Adipocyte (in vitro differentiated cells): ENCODE measurements around the gene ETHE1.
"Not testable (repeated sequence)": the region's sequence is repeated elsewhere in the genome, so short reads cannot be mapped to it uniquely, and the experiment has no call there.

Experiments
- DNase-seq: peaks from one replicate; pipeline ENCODE4 v3.0.0-alpha.2; 2015; ENCODE audit warnings: low read depth
- H3K27me3 ChIP-seq: replicated peaks from 2 replicates; pipeline ENCODE4 v1.7.0; 2013; ENCODE audit warnings: mild to moderate bottlenecking, low read length, moderate library complexity; ENCODE audit not compliant: control insufficient read depth, insufficient read depth
- H3K36me3 ChIP-seq: 2 replicates; pipeline ENCODE4 v1.7.0; 2013; ENCODE audit warnings: low read length, mild to moderate bottlenecking, moderate library complexity; ENCODE audit not compliant: control insufficient read depth, insufficient read depth, severe bottlenecking
- H3K4me1 ChIP-seq: 2 replicates; pipeline ENCODE4 v1.7.0; 2013; ENCODE audit warnings: mild to moderate bottlenecking, low read length, moderate library complexity; ENCODE audit not compliant: control insufficient read depth, insufficient read depth
- H3K4me3 ChIP-seq: 2 replicates; pipeline ENCODE4 v1.7.0; 2013; ENCODE audit warnings: mild to moderate bottlenecking, low read length, moderate library complexity
- H3K9ac ChIP-seq: 2 replicates; pipeline ENCODE4 v1.7.0; 2013; ENCODE audit warnings: mild to moderate bottlenecking, low read length, moderate library complexity
- H3K9me3 ChIP-seq: 2 replicates; pipeline ENCODE4 v1.7.0; 2013; ENCODE audit warnings: mild to moderate bottlenecking, low read length, moderate library complexity; ENCODE audit not compliant: control insufficient read depth

Gene ETHE1

DNA sequence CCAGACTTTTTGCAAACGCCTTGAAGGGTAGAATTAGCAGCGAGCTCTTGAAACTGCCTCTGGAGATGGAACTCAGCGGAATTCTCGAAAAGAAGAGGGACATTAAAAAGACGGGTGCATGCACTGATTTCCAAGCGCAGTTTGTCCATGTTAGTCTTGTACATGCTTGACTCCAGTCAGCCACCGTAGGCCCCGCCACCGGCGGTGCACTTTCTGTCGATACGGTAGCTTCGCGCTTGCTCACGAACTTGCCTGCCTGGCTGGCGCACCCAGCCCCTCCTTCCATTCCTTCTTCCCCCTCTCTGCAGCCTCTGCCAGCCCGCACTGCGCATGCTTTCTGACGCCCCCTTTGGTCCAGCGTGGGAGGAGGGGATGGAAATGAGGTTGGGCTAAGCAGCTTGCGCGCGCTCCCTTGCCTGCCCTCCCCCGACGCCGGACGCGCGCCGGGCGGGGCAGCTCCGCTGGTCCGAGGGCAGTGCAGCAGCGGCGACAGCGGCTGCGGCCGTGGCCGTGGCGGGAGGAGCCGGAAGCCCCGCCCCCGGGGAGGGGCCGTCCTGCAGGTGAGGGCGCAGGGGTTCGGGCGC, 6.1 kb upstream of the ETHE1 start, which contains the start of gene ZNF575:
ZNF575 (plus strand) TSS at position 227 of the 584 bp plus-strand sequence. CDS start 1,235 bp downstream, outside the sequence.
- H3K9me3 ChIP-seq = no peaks in the 10 kb centered on the region
- H3K9ac ChIP-seq = peak within 1 kb of the TSS; percentile 83
- peaks cover 13% of the 10 kb centered on the region for H3K4me1 ChIP-seq
- DNase-seq = peak; percentile 96
- H3K4me3 ChIP-seq = peak within 1 kb of the TSS; percentile 89
- no peaks in the 10 kb centered on the region for H3K27me3 ChIP-seq
- peaks cover 5% of the 10 kb centered on the region for H3K36me3 ChIP-seq

DNA sequence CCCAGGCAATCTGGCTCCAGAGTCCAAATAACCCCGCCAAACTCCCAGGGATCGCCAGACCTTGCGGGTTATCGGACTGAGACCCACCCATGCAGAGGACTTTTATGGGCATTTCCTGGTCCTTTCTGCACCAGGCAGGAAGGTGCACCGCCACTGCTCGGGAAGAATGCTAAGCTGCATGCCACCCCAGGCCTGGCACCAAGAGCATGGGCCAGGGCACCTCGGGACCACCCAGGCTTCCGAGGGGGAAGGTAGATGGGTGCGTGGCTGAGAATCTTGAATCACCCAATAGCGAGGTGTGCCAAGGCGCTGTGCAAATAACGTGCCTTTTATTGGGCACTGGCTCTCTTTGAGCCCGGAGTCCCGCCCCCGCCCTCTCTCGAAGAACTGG, 5.6 kb upstream of the ETHE1 start:
- Histone ChIP-seq H3K36me3 (peaks cover 3% of the 10 kb centered on the region), H3K4me3 (peak overlapping the region; percentile 89), H3K9ac (peak overlapping the region; percentile 83), H3K9me3 (no peaks in the 10 kb centered on the region), H3K4me1 (peaks cover 17% of the 10 kb centered on the region), H3K27me3 (no peaks in the 10 kb centered on the region)
- DNase-seq = no peak

DNA sequence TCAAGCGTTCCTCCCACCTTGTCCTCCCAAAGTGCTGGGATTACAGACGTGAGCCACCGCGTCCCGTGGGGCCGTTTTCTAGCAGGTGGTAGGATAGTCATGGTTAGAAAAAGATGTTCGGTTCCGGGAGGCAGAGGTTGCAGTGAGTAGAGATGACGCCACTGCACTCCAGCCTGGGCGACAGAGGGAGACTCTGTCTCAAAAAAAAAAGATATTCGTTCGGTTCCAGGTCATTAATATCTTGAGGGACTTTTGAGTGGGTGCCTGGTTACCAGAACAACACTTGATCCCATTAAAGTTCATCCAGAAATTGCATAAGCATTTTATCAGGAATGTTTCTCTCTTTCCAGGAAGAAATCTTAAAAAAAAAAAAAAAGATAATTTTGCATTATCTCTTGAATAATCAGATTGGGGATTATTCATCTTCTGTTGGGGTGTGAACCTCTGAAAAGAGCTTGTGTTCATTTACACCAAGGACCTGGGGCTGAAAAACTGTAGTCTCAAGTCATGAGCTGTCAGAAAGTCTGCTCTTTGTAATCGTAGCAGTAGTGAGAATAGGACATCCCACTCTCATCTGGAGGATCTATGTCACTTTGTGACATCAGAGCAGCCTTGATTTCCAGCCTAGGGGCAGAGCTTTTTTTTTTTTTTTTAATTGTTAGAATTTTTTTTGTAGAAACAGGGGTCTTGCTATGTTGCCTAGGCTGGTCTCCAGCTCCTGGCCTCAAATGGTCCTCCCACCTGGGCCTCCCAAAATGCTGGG, 1.0 kb upstream of the ETHE1 start:
- no peaks in the 10 kb centered on the region for H3K36me3 ChIP-seq
- no peaks in the 10 kb centered on the region for H3K9me3 ChIP-seq
- peaks cover 36% of the 10 kb centered on the region for H3K4me1 ChIP-seq
- no peaks in the 10 kb centered on the region for H3K27me3 ChIP-seq
- peak overlapping the region; percentile 97 for H3K9ac ChIP-seq
- peak; percentile 15 for DNase-seq
- H3K4me3 ChIP-seq = peak overlapping the region; percentile 97

DNA sequence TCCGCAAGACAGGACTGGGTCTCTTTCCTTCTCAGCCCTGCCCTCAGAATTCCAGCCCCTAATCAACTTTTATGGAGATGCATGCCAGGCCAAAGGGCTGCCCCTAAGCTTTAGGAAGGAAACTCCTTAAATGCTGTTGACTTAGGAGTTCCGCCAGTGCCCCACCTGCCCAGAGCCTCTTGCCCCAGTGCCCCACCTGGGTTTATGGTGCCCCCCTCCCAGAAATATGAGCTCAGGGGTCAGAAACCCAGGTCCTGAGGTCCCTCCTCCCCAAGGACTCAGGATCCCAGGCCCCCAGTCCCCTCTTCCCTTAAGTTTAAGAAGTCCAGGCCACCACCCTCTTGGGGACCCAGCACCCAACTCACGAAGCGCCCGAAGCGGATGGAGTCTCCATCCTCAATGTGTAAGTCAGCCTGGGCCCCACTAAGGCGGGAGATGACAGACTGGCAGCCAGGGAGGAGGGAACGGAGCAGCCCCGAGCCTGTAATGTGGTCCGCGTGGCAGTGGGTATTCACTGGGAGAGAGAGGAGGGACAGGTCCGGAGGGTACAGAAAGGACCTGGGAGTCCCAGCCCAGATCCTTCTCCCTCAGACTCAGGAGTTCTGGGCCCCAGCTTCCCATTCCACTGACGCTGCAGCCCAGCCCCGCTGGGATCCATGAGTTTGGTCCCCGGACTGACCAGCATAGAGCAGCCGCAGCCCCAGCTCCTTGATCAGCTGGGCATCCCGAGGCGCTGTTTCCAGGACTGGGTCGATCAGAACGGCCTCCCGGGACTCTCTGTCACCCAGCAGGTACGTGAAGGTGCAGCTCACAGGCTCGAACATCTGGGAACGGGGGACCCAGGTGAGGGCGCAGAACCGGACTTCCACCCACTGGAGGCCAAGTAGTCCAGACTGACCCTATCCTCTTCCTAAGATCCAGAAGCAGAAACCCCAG, 897 bp downstream of the ETHE1 start:
- no peaks in the 10 kb centered on the region for H3K9me3 ChIP-seq
- peak; percentile 64 for DNase-seq

DNA sequence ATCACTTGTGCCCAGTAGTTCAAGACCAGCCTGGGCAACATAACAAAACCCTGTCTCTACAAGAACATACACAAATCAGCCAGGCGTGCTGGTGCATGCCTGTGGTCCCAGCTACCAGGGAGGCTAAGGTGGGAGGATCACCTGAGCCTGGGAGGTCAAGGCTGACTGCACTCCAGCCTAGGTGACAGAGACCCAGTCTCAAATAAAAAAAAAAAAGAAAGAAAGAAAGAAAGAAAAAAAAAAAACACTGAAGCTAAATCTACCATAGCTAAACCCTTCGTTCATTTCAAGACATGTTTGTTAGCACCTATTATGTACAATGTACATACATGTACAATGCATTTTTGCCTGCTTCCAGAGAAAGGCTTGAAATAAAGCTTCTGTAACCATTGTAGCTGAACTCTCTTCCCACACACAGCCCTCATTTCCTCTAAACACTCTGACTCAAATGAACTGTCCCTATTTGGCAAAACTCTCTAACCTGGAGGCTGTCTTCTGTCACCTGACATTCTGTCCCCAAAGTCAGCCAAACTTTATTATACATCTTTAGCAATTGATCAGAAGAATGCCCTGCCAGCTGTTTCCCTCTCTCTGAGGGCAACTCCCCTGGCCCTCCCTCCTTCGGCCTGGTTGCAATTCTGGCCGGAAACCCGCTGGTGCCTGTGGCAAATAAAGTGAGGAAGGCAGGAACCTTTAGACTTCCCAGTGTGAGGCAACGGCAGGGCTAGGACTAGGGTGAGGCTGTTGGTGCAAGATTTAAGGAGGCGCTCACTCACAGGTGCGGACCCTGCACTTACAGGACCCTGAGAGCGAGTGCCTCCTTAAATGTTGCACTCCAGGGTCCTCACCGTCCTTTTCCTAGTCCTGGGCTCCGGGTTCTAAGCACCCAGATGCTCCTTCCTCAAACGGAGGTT, 1.8 kb downstream of the ETHE1 start:
- H3K4me3 ChIP-seq = peak overlapping the region; percentile 97
- no peaks in the 10 kb centered on the region for H3K9me3 ChIP-seq
- H3K36me3 ChIP-seq = no peaks in the 10 kb centered on the region
- H3K9ac ChIP-seq = peak overlapping the region; percentile 97
- peak; percentile 78 for DNase-seq
- no peaks in the 10 kb centered on the region for H3K27me3 ChIP-seq
- H3K4me1 ChIP-seq = peaks cover 27% of the 10 kb centered on the region

More for the DNA sequence above, 897 bp downstream of the ETHE1 start:
- peak overlapping the region; percentile 97 for H3K4me3 ChIP-seq
- peak overlapping the region; percentile 97 for H3K9ac ChIP-seq
- peaks cover 27% of the 10 kb centered on the region for H3K4me1 ChIP-seq
- no peaks in the 10 kb centered on the region for H3K27me3 ChIP-seq
- H3K36me3 ChIP-seq = no peaks in the 10 kb centered on the region

DNA sequence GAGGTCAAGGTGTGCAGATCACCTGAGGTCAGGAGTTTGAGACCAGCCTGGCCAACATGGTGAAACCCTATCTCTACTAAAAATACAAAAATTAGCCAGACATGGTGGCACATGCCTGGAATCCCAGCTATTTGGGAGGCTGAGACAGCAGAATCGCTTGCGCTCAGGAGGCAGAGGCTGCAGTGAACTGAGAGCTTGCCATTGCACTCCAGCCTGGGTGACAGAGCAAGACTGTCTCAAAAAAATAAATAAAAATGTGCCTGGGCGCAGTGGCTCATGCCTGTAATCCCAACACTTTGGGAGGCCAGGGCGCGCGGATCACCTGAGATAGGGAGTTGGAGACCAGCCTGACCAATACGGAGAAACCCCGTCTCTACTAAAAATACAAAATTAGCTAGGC, 3.3 kb downstream of the ETHE1 start:
- H3K36me3 ChIP-seq, DNase-seq, H3K27me3 ChIP-seq, H3K9me3 ChIP-seq, H3K4me3 ChIP-seq, H3K9ac ChIP-seq: not testable (repeated sequence)
- H3K4me1 ChIP-seq = peaks cover 31% of the 10 kb centered on the region

DNA sequence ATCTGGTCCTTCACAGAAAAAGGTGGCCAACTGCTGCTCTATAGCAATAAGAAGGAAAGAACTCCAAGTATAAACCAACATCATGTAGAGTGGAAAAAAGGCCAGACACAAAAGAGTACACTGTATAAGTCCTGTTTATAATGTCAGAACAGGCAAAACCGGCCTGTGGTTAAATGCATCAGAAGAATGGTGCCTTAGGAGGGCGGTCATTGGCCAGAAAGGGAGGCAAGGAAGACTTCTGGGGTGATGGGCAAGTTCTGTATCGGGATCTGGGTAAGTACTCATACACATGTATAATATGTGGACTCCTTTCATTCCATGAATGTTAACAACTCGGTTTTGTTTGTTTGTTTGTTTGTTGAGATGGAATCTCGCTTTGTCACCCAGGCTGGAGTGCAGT, 4.1 kb downstream of the ETHE1 start:
- H3K27me3 ChIP-seq = no peaks in the 10 kb centered on the region
- DNase-seq = no peak
- no peaks in the 10 kb centered on the region for H3K9me3 ChIP-seq
- H3K9ac ChIP-seq = no peak overlapping the region
- no peak overlapping the region for H3K4me3 ChIP-seq
- H3K36me3 ChIP-seq = no peaks in the 10 kb centered on the region
- H3K4me1 ChIP-seq = peaks cover 27% of the 10 kb centered on the region

DNA sequence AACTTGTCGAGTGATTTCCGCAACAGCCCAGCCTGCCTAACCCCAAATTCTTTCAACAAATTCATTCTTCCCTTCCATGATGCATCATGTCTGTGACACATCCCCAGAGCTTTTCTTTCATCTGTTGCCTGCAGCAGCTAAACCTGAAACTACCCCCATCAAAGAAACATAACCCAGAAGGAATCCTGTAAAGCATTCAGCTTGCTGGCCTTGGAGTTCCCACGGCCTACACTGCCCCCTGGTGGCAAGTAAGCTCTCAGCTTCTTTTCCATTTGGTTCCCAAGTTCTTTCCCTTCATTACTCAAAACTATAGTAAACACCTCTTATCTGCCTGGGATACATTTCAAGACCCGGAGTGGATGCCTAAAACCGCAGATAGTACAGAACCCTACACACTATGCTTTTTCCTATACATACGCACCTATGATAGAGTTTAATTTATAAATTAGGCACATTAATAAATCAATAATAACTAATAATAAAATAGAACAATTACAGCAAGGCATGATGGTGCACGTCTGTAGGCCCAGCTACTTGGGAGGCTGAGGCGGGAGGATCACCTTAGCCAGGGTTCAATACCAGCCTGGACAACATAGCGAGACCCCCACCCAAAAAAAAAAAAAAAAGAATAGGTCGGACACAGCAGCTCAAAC, 7.4 kb downstream of the ETHE1 start:
- Histone ChIP-seq H3K9ac (no peak overlapping the region), H3K4me1 (peaks cover 4% of the 10 kb centered on the region), H3K4me3 (no peak overlapping the region), H3K27me3 (no peaks in the 10 kb centered on the region), H3K36me3 (no peaks in the 10 kb centered on the region), H3K9me3 (no peaks in the 10 kb centered on the region)
- DNase-seq = peak; percentile 96

DNA sequence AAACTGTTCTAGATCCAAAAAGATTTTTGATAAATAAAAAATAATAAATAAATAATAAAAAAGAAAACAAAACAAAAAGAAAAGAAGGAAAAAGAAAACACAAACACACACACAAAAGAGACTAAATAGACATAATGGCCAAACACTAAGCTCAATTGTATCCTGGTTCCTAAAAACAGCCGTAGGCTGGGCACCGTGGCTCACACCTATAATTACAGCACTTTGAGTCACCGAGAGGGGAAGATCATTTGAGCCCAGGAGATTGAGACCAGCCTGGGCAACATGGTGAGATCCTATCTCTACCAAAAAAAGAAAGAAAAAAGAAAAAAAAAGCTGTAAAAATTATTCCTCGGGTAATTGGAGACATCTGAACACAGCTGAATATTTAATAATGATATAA, 8.9 kb downstream of the ETHE1 start:
- Histone ChIP-seq H3K27me3 (no peaks in the 10 kb centered on the region), H3K36me3 (no peaks in the 10 kb centered on the region), H3K9me3 (no peaks in the 10 kb centered on the region), H3K9ac (no peak overlapping the region), H3K4me1 (peaks cover 4% of the 10 kb centered on the region), H3K4me3 (no peak overlapping the region)
- DNase-seq = no peak

DNA sequence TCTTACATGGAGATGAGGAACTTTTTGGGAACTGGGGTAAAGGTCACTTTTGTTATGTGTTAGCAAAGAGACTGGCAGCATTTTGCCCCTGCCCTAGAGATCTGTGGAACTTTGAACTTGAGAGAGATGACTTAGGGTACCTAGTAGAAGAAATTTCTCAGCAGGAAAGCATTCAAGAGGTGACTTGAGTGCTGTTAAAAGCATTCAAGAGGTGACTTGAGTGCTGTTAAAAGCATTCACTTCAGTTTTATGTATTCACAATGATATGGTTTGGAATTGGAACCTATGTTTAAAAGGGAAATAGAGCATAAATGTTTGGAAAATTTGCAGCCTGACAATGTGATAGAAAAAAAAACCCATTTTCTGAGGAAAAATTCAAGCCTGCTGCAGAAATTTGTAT, 14.6 kb downstream of the ETHE1 start:
- H3K27me3 ChIP-seq, H3K4me1 ChIP-seq, H3K9me3 ChIP-seq, H3K4me3 ChIP-seq, DNase-seq, H3K9ac ChIP-seq: not testable (repeated sequence)
- H3K36me3 ChIP-seq = peaks cover 16% of the 10 kb centered on the region
